Vagina (tissue), 2 donors: ENCODE data around the gene ZBTB34. TPM values are rescaled to one million over a fixed set of nuclear protein-coding genes. Genes with fewer than 3 reads are reported as not detected.
A peak's percentile ranks its signal among the peaks of the same experiment; 100 is the strongest.

Source experiments
- DNase-seq, 2 donors: peaks; one replicate each; pipeline ENCODE4 v3.0.0-alpha.2; 2017; ENCODE audit errors: extremely low spot score in 2 of 2
- H3K27ac ChIP-seq: fragments of 200-600 bp; sonication (generic); one replicate; pipeline ENCODE4 v1.5.1; 2019
- H3K27me3 ChIP-seq: fragments of 200-600 bp; sonication (generic); one replicate; pipeline ENCODE4 v1.5.1; 2019
- H3K36me3 ChIP-seq, 2 donors: fragments of 200-600 bp; sonication (generic); one replicate each; pipeline ENCODE4 v1.5.1; 2017 to 2019
- H3K4me1 ChIP-seq: fragments of 200-600 bp; sonication (generic); one replicate; pipeline ENCODE4 v1.5.1; 2019
- H3K4me3 ChIP-seq, 2 donors: fragments of 200-600 bp; sonication (generic); 1 replicate in 1 of 2; 2 replicates in 1 of 2; pipeline ENCODE4 v1.5.1; 2016 to 2019
- H3K9me3 ChIP-seq: fragments of 200-600 bp; sonication (generic); one replicate; pipeline ENCODE4 v1.5.1; 2019
- POLR2A ChIP-seq, 2 donors: fragments of 450-650 bp; IDR thresholded peaks; one replicate each; pipeline ENCODE4 v1.6.1; 2017; ENCODE audit warnings: antibody characterized with exemption in 2 of 2, mild to moderate bottlenecking in 2 of 2, moderate library complexity in 2 of 2
- POLR2AphosphoS5 ChIP-seq, 2 donors: sonication (generic); formaldehyde crosslinking; IDR thresholded peaks; one replicate each; pipeline ENCODE4 v1.9.0; 2017; ENCODE audit warnings: antibody characterized with exemption in 2 of 2, mild to moderate bottlenecking in 2 of 2, low read depth in 1 of 2; ENCODE audit not compliant: insufficient read depth in 1 of 2
- intact Hi-C: fragments of 100-400 bp; cut with DNase I; formaldehyde crosslinking; loops from one replicate; pipeline ENCODE4 v1.15.1; 2023
- total RNA-seq: library from RNA; depleted of rRNA; stranded (reverse); fragments of >200 nt; gene quantifications from one replicate; pipeline ENCODE4 v1.2.3, GENCODE V29; 2016
- TF ChIP-seq, protein P1 (sequence below), 3 experiments: fragments of 450-650 bp in 2 of 3; fragments of 200-600 bp in 1 of 3; sonication (generic) in 1 of 3; IDR thresholded peaks; one replicate each; pipeline ENCODE4 v1.5.1; 2017 to 2019; ENCODE audit warnings: antibody characterized with exemption in 3 of 3, mild to moderate bottlenecking in 2 of 3, moderate library complexity in 2 of 3

The ZBTB34 gene
- total RNA-seq, 1 donor from 2014 or later, result 8.6 TPM

DNA sequence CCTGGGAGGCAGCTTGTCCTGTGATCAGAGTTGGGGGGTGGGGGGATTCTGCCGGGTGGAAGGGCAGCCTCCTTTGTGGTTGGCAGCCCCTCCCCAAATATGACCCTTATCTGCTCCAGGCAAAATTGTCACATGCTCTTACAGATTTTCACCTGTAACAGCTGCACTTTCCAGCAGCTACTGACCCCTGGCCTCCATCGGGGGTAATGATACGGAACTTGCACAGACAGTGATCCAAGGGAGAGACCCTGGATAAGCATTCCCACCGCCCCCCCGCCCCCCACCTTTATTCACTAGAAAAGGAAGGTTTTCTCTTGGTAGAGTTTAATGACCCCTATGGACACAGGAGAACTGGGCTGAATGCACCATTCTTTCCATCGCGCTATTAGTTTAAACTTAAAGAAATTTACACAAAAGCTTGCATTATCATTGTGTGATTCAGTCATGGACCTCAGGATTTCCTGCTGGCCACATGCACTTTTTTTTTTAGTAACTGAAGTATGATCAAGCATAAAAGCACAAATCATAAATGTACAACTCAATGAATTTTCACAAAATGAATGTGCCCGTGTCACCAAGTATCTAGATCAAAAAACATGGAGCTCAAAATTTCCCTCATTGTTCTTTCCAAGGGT lies 10.7 kb upstream of the ZBTB34 start:
- no peak for TF ChIP-seq POLR2AphosphoS5 (IDR thresholded peaks at IDR 0.05; ENCODE audit: insufficient read depth in 1 of 2, low read depth in 1 of 2)
- TF ChIP-seq POLR2A (IDR thresholded peaks at IDR 0.05), result no peak
- TF ChIP-seq, protein P1, sequence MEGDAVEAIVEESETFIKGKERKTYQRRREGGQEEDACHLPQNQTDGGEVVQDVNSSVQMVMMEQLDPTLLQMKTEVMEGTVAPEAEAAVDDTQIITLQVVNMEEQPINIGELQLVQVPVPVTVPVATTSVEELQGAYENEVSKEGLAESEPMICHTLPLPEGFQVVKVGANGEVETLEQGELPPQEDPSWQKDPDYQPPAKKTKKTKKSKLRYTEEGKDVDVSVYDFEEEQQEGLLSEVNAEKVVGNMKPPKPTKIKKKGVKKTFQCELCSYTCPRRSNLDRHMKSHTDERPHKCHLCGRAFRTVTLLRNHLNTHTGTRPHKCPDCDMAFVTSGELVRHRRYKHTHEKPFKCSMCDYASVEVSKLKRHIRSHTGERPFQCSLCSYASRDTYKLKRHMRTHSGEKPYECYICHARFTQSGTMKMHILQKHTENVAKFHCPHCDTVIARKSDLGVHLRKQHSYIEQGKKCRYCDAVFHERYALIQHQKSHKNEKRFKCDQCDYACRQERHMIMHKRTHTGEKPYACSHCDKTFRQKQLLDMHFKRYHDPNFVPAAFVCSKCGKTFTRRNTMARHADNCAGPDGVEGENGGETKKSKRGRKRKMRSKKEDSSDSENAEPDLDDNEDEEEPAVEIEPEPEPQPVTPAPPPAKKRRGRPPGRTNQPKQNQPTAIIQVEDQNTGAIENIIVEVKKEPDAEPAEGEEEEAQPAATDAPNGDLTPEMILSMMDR (IDR thresholded peaks at IDR 0.05), result no peak
- intact Hi-C loops, result no loop called here
- H3K9me3 ChIP-seq, result no peaks in the 10 kb centered on the region

DNA sequence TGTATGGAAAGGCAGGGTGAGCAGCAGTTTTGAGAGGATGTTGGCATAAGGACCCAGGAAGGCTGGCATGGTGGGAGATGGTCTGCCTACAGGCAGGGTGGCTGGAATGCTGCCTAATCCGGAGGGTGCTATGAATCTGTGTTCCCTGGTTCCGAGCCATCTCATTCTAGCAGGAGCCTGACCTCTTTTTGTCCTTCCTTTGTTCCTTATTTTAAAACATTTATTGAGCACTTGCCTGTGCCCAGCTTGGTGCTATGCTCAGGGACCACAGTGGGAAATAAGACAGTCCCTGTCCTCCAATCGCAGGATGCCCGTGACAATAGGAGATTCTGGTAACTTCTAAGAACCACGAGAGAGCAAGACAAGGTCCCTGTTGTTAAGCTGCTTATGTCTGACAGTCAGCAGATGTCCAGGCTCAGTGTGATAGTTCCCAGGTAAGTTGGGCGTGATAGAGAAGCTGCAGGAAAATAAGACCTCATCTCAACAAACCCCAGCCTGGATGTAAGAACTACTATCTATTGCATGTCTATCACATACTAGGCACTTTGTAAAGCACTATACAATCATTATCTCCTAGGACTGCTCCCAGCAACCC lies 9.1 kb upstream of the ZBTB34 start:
- H3K27ac ChIP-seq, result no peak overlapping the region
- intact Hi-C loops, result no loop called here
- H3K9me3 ChIP-seq, result no peaks in the 10 kb centered on the region
- no peak overlapping the region for H3K4me3 ChIP-seq
- TF ChIP-seq, protein P1 (IDR thresholded peaks at IDR 0.05), result no peak
- TF ChIP-seq POLR2A (IDR thresholded peaks at IDR 0.05) (no peak), POLR2AphosphoS5 (IDR thresholded peaks at IDR 0.05; ENCODE audit: insufficient read depth in 1 of 2, low read depth in 1 of 2) (no peak)
- DNase-seq, result peak in 1 of 2 donors; percentile 58
- no peaks in the 10 kb centered on the region for H3K27me3 ChIP-seq
- no peaks in the 10 kb centered on the region for H3K36me3 ChIP-seq
- no peaks in the 10 kb centered on the region for H3K4me1 ChIP-seq

More for the DNA sequence above, 10.7 kb upstream of the ZBTB34 start:
- Histone ChIP-seq H3K4me1 (no peaks in the 10 kb centered on the region), H3K27ac (no peak overlapping the region), H3K27me3 (no peaks in the 10 kb centered on the region), H3K36me3 (no peaks in the 10 kb centered on the region), H3K4me3 (no peak overlapping the region)
- DNase-seq, result no peak

DNA sequence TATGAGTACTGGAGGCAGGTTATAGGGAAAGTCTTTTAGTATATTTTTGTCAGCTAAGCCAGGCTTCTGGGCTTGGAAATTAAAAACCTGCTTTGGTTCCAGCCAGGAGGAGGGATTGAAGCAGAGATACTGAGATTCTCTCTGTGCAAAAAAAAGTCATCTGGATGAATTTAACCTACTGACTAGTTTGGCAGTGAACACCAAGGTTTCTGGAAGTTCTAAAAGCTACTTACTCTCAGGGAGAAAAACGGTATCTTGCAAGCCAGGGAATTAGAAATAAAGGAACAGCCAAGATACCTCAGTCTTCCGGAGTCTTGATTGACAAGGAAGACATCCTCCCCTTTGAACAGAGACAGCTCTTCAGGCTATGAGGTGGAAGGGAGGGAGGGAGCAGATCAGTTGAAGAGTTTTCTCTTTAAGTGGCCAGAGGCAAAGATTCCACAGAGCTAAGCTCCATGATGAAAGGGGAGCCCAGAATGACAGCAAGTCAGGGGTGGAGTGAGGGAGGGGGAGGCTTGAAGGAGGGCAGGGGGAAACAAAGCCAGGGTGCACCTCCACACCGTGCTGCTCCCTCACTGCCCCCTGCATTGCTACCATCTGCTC lies 8.3 kb upstream of the ZBTB34 start:
- H3K36me3 ChIP-seq, result no peaks in the 10 kb centered on the region
- H3K27ac ChIP-seq, result no peak overlapping the region
- TF ChIP-seq POLR2A (IDR thresholded peaks at IDR 0.05), result no peak
- no peak for TF ChIP-seq POLR2AphosphoS5 (IDR thresholded peaks at IDR 0.05; ENCODE audit: insufficient read depth in 1 of 2, low read depth in 1 of 2)
- TF ChIP-seq, protein P1 (IDR thresholded peaks at IDR 0.05), result no peak
- H3K9me3 ChIP-seq, result no peaks in the 10 kb centered on the region
- no peak overlapping the region for H3K4me3 ChIP-seq
- peak in 1 of 2 donors; percentile 82 for DNase-seq
- H3K4me1 ChIP-seq, result no peaks in the 10 kb centered on the region
- intact Hi-C loops, result no loop called here
- H3K27me3 ChIP-seq, result no peaks in the 10 kb centered on the region

DNA sequence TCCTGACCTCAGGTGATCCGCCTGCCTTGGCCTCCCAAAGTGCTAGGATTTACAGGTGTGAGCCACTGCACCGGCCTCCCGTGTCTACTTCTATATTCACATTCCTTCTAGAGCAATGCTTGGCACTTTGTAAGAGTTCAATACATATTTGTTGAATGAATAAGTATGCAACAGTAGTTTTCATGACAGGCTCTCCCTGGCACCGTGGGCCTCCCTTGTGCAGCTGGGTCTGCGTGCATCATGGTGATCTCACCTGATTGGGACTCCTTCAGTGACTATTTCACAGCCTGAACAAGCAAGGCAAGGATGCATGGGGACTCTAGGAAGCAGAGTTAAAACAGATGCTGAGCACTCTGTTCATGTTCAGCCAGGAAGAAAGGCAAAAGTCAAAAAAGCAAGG lies 6.8 kb upstream of the ZBTB34 start:
- Histone ChIP-seq H3K9me3 (no peaks in the 10 kb centered on the region), H3K27me3 (no peaks in the 10 kb centered on the region), H3K4me1 (peaks cover 5% of the 10 kb centered on the region), H3K27ac (no peak overlapping the region), H3K36me3 (no peaks in the 10 kb centered on the region), H3K4me3 (no peak overlapping the region)
- TF ChIP-seq POLR2A (IDR thresholded peaks at IDR 0.05) (no peak), POLR2AphosphoS5 (IDR thresholded peaks at IDR 0.05; ENCODE audit: insufficient read depth in 1 of 2, low read depth in 1 of 2) (no peak)
- TF ChIP-seq, protein P1 (IDR thresholded peaks at IDR 0.05), result no peak
- peak in 1 of 2 donors; percentile 67 for DNase-seq
- intact Hi-C loops, result no loop called here

DNA sequence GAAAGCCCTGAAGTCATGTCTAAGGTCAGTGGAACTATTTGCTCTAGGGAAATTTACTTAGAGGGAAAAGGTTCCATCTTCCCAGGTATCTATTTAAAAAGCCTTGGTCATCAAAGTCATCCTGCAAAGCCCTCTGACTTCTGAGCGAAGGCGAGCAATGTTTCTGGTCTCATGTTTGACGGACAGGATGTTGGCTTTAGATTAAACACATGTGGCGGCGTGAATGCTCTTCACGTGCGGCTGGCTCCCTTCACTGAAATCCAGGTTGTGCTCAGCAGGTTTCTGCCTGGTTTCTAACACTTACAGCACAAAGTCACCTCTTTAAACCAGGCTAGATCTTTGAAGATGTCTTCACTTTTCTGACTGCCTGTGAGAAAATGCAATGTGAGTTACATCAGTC lies 5.7 kb upstream of the ZBTB34 start:
- intact Hi-C loops, result no loop called here
- peak in 1 of 2 donors; percentile 82 for DNase-seq
- TF ChIP-seq POLR2AphosphoS5 (IDR thresholded peaks at IDR 0.05; ENCODE audit: insufficient read depth in 1 of 2, low read depth in 1 of 2) (no peak), POLR2A (IDR thresholded peaks at IDR 0.05) (no peak)
- TF ChIP-seq, protein P1 (IDR thresholded peaks at IDR 0.05), result no peak

More for the DNA sequence above, 5.7 kb upstream of the ZBTB34 start:
- Histone ChIP-seq H3K4me1 (peaks cover 5% of the 10 kb centered on the region), H3K9me3 (no peaks in the 10 kb centered on the region), H3K27ac (no peak overlapping the region), H3K27me3 (no peaks in the 10 kb centered on the region), H3K4me3 (no peak overlapping the region), H3K36me3 (no peaks in the 10 kb centered on the region)
